Sigmoid colon (tissue), 4 donors: ENCODE data around the gene MAP4K4.

Experiments used
- EP300 ChIP-seq, 4 donors: sonication (generic); formaldehyde crosslinking; IDR thresholded peaks; one replicate each; pipeline ENCODE4 v1.6.1; 2017; ENCODE audit warnings: antibody characterized with exemption in 4 of 4
- POLR2A ChIP-seq, 2 donors: fragments of 450-650 bp; IDR thresholded peaks; one replicate each; pipeline ENCODE4 v1.6.1; 2016; ENCODE audit warnings: antibody characterized with exemption in 2 of 2, mild to moderate bottlenecking in 2 of 2, moderate library complexity in 2 of 2
- POLR2AphosphoS5 ChIP-seq, 4 donors: sonication (generic); formaldehyde crosslinking; IDR thresholded peaks; one replicate each; pipeline ENCODE4 v1.6.1; 2017; ENCODE audit warnings: antibody characterized with exemption in 4 of 4
- TF ChIP-seq, protein P1 (sequence below), 4 experiments: fragments of 450-650 bp in 3 of 4; fragments of 200-600 bp in 1 of 4; IDR thresholded peaks; one replicate each; pipeline ENCODE4 v1.5.1; 2016 to 2019; ENCODE audit warnings: antibody characterized with exemption in 4 of 4, mild to moderate bottlenecking in 3 of 4, moderate library complexity in 2 of 4

DNA sequence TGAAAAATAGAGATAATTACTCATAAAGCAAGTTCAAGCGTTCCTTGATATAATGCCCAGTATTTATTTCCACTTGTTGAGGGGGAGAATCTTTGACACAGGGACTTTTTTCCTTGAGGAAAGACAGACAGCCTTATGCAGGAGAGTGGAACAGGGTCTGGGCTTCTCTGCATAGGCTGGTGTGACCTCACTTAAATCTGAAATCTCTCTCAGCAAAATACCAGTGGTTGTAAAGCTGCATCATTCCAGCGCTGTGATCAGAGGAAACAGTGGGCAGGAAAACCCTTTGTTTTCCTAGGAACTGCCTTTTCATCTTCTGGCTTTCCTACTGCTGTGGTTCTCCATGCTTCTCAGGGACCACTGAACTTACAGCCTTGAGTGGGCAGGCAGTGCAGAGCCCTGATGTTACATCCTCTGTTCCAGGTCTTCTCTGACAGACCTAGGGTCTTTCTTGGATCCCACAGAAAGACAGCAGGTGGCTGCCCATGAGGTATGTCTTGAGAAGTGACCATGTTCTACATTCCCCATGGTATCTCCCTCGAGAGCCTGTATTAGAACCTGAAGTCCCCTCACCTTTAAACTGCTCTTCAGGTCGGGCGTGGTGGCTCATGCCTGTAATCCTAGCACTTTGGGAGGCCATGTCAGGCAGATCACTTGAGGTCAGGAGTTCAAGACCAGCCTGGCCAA, 17.6 kb upstream of the MAP4K4 start:
- TF ChIP-seq POLR2A (IDR thresholded peaks at IDR 0.05): no peak
- TF ChIP-seq, protein P1, sequence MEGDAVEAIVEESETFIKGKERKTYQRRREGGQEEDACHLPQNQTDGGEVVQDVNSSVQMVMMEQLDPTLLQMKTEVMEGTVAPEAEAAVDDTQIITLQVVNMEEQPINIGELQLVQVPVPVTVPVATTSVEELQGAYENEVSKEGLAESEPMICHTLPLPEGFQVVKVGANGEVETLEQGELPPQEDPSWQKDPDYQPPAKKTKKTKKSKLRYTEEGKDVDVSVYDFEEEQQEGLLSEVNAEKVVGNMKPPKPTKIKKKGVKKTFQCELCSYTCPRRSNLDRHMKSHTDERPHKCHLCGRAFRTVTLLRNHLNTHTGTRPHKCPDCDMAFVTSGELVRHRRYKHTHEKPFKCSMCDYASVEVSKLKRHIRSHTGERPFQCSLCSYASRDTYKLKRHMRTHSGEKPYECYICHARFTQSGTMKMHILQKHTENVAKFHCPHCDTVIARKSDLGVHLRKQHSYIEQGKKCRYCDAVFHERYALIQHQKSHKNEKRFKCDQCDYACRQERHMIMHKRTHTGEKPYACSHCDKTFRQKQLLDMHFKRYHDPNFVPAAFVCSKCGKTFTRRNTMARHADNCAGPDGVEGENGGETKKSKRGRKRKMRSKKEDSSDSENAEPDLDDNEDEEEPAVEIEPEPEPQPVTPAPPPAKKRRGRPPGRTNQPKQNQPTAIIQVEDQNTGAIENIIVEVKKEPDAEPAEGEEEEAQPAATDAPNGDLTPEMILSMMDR (IDR thresholded peaks at IDR 0.05): no peak
- no peak for TF ChIP-seq POLR2AphosphoS5 (IDR thresholded peaks at IDR 0.05)
- no peak for TF ChIP-seq EP300 (IDR thresholded peaks at IDR 0.05)
